HepG2 (cell line): Measurements from ENCODE around the gene AKR7A3. TPM values are rescaled to one million over a fixed set of nuclear protein-coding genes. Genes with fewer than 3 reads are reported as not detected.

Experiments used
- CREBL2 ChIP-seq: sonication (generic); formaldehyde crosslinking; IDR thresholded peaks from 2 replicates; pipeline ENCODE4 v1.8.1; 2023; ENCODE audit warnings: missing genetic modification reagents, mild to moderate bottlenecking, borderline replicate concordance
- MEF2D ChIP-seq: sonication (generic); formaldehyde crosslinking; IDR thresholded peaks from 2 replicates; pipeline ENCODE4 v1.5.1; 2020; ENCODE audit warnings: mild to moderate bottlenecking, missing genetic modification reagents
- NR2C2 ChIP-seq: sonication (generic); formaldehyde crosslinking; IDR thresholded peaks from 2 replicates; pipeline ENCODE4 v1.4.0; 2020; ENCODE audit warnings: missing genetic modification reagents, mild to moderate bottlenecking, moderate library complexity, borderline replicate concordance
- RAD21 ChIP-seq: fragments of 450-650 bp; formaldehyde crosslinking; IDR thresholded peaks from 2 replicates; pipeline ENCODE4 v1.5.0; 2020; ENCODE audit warnings: mild to moderate bottlenecking
- SNAPC2 ChIP-seq: sonication (generic); formaldehyde crosslinking; IDR thresholded peaks from 2 replicates; pipeline ENCODE4 v1.8.1; 2022; ENCODE audit warnings: mild to moderate bottlenecking, missing genetic modification reagents
- SRY ChIP-seq: sonication (generic); formaldehyde crosslinking; IDR thresholded peaks from 2 replicates; pipeline ENCODE4 v1.8.0; 2022; ENCODE audit warnings: mild to moderate bottlenecking, missing genetic modification reagents
- THAP7 ChIP-seq: sonication (generic); formaldehyde crosslinking; IDR thresholded peaks from 2 replicates; pipeline ENCODE4 v1.8.1; 2023; ENCODE audit warnings: mild to moderate bottlenecking, missing genetic modification reagents
- ZNF24 ChIP-seq: fragments of 450-650 bp; IDR thresholded peaks from 2 replicates; pipeline ENCODE4 v1.6.1; 2017; ENCODE audit warnings: antibody characterized with exemption, mild to moderate bottlenecking
- ZNF260 ChIP-seq: sonication (generic); formaldehyde crosslinking; IDR thresholded peaks from 2 replicates; pipeline ENCODE4 v1.4.0; 2020; ENCODE audit warnings: missing genetic modification reagents, low read depth, mild to moderate bottlenecking, borderline replicate concordance
- ZNF326 ChIP-seq: sonication (generic); formaldehyde crosslinking; IDR thresholded peaks from 2 replicates; pipeline ENCODE4 v1.4.0; 2020; ENCODE audit warnings: missing genetic modification reagents, borderline replicate concordance
- ZNF777 ChIP-seq: sonication (generic); formaldehyde crosslinking; IDR thresholded peaks from 2 replicates; pipeline ENCODE4 v1.4.0; 2020; ENCODE audit warnings: missing genetic modification reagents
- polyA plus RNA-seq, 8 experiments: library from polyadenylated mRNA; depleted of rRNA in 3 of 8; stranded (reverse) in 7 of 8; unstranded in 1 of 8; fragments of >200 nt; fragmentation: Illumina TruSeq in 4 of 8; extraction: Trizol in 4 of 8; gene quantifications; 2 replicates each; pipeline versions ENCODE4 v1.2.1 to v1.2.3, GENCODE V29; 2011 to 2016; ENCODE audit warnings: low read depth in 4 of 8, missing spikeins in 1 of 8, mixed read lengths in 1 of 8; ENCODE audit not compliant: insufficient read depth in 1 of 8
- total RNA-seq, 5 experiments: library from RNA; depleted of rRNA; stranded (reverse); fragments of >200 nt; fragmentation: Illumina TruSeq; extraction: Trizol; gene quantifications; 2 replicates each; pipeline ENCODE4 v1.2.3, GENCODE V29; 2016; ENCODE audit warnings: low read depth in 1 of 5
- TF ChIP-seq, protein P1 (sequence below): sonication (generic); formaldehyde crosslinking; IDR thresholded peaks from 2 replicates; pipeline ENCODE4 v1.9.0; 2021; ENCODE audit warnings: missing genetic modification reagents, borderline replicate concordance
- TF ChIP-seq, protein P2 (sequence below): sonication (generic); formaldehyde crosslinking; IDR thresholded peaks from 2 replicates; pipeline ENCODE4 v1.4.0; 2020; ENCODE audit warnings: missing genetic modification reagents
- TF ChIP-seq, protein P3 (sequence below): sonication (generic); formaldehyde crosslinking; IDR thresholded peaks from 2 replicates; pipeline ENCODE4 v1.4.0; 2020; ENCODE audit warnings: mild to moderate bottlenecking, missing genetic modification reagents

Gene AKR7A3
- total and polyA plus RNA-seq, 2 of the 13 experiments (the other 11 are each of a cell fraction or from before 2014, with no cell fraction given), result 0.58 to 1.00 TPM

GRCh38 chr1:19310720-19311502 is 22.3 kb upstream of the AKR7A3 start (continued):
- TF ChIP-seq, protein P1, sequence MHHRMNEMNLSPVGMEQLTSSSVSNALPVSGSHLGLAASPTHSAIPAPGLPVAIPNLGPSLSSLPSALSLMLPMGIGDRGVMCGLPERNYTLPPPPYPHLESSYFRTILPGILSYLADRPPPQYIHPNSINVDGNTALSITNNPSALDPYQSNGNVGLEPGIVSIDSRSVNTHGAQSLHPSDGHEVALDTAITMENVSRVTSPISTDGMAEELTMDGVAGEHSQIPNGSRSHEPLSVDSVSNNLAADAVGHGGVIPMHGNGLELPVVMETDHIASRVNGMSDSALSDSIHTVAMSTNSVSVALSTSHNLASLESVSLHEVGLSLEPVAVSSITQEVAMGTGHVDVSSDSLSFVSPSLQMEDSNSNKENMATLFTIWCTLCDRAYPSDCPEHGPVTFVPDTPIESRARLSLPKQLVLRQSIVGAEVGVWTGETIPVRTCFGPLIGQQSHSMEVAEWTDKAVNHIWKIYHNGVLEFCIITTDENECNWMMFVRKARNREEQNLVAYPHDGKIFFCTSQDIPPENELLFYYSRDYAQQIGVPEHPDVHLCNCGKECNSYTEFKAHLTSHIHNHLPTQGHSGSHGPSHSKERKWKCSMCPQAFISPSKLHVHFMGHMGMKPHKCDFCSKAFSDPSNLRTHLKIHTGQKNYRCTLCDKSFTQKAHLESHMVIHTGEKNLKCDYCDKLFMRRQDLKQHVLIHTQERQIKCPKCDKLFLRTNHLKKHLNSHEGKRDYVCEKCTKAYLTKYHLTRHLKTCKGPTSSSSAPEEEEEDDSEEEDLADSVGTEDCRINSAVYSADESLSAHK (CRISPR knock-in tag), result no peak
- TF ChIP-seq THAP7 (CRISPR knock-in tag) (no peak), SNAPC2 (CRISPR knock-in tag) (no peak), ZNF777 (CRISPR knock-in tag) (no peak), ZNF260 (no peak), NR2C2 (no peak), ZNF24 (peak; percentile 65), MEF2D (CRISPR knock-in tag) (peak; percentile 27; the same call in 1 of the 2 replicates), ZNF326 (CRISPR knock-in tag) (no peak), SRY (CRISPR knock-in tag) (no peak), RAD21 (CRISPR knock-in tag) (no peak), CREBL2 (CRISPR knock-in tag) (no peak)
- TF ChIP-seq, protein P2, sequence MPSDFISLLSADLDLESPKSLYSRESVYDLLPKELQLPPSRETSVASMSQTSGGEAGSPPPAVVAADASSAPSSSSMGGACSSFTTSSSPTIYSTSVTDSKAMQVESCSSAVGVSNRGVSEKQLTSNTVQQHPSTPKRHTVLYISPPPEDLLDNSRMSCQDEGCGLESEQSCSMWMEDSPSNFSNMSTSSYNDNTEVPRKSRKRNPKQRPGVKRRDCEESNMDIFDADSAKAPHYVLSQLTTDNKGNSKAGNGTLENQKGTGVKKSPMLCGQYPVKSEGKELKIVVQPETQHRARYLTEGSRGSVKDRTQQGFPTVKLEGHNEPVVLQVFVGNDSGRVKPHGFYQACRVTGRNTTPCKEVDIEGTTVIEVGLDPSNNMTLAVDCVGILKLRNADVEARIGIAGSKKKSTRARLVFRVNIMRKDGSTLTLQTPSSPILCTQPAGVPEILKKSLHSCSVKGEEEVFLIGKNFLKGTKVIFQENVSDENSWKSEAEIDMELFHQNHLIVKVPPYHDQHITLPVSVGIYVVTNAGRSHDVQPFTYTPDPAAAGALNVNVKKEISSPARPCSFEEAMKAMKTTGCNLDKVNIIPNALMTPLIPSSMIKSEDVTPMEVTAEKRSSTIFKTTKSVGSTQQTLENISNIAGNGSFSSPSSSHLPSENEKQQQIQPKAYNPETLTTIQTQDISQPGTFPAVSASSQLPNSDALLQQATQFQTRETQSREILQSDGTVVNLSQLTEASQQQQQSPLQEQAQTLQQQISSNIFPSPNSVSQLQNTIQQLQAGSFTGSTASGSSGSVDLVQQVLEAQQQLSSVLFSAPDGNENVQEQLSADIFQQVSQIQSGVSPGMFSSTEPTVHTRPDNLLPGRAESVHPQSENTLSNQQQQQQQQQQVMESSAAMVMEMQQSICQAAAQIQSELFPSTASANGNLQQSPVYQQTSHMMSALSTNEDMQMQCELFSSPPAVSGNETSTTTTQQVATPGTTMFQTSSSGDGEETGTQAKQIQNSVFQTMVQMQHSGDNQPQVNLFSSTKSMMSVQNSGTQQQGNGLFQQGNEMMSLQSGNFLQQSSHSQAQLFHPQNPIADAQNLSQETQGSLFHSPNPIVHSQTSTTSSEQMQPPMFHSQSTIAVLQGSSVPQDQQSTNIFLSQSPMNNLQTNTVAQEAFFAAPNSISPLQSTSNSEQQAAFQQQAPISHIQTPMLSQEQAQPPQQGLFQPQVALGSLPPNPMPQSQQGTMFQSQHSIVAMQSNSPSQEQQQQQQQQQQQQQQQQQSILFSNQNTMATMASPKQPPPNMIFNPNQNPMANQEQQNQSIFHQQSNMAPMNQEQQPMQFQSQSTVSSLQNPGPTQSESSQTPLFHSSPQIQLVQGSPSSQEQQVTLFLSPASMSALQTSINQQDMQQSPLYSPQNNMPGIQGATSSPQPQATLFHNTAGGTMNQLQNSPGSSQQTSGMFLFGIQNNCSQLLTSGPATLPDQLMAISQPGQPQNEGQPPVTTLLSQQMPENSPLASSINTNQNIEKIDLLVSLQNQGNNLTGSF, result no peak
- TF ChIP-seq, protein P3, sequence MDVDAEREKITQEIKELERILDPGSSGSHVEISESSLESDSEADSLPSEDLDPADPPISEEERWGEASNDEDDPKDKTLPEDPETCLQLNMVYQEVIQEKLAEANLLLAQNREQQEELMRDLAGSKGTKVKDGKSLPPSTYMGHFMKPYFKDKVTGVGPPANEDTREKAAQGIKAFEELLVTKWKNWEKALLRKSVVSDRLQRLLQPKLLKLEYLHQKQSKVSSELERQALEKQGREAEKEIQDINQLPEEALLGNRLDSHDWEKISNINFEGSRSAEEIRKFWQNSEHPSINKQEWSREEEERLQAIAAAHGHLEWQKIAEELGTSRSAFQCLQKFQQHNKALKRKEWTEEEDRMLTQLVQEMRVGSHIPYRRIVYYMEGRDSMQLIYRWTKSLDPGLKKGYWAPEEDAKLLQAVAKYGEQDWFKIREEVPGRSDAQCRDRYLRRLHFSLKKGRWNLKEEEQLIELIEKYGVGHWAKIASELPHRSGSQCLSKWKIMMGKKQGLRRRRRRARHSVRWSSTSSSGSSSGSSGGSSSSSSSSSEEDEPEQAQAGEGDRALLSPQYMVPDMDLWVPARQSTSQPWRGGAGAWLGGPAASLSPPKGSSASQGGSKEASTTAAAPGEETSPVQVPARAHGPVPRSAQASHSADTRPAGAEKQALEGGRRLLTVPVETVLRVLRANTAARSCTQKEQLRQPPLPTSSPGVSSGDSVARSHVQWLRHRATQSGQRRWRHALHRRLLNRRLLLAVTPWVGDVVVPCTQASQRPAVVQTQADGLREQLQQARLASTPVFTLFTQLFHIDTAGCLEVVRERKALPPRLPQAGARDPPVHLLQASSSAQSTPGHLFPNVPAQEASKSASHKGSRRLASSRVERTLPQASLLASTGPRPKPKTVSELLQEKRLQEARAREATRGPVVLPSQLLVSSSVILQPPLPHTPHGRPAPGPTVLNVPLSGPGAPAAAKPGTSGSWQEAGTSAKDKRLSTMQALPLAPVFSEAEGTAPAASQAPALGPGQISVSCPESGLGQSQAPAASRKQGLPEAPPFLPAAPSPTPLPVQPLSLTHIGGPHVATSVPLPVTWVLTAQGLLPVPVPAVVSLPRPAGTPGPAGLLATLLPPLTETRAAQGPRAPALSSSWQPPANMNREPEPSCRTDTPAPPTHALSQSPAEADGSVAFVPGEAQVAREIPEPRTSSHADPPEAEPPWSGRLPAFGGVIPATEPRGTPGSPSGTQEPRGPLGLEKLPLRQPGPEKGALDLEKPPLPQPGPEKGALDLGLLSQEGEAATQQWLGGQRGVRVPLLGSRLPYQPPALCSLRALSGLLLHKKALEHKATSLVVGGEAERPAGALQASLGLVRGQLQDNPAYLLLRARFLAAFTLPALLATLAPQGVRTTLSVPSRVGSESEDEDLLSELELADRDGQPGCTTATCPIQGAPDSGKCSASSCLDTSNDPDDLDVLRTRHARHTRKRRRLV (CRISPR knock-in tag), result 0 out of 2 replicates have a peak, but pooled peaks have one; percentile 12
